RWPE1 (cell line): Measurements from ENCODE around the gene NOS3.
"Not testable (repeated sequence)": the region's sequence is repeated elsewhere in the genome, so short reads cannot be mapped to it uniquely, and the experiment has no call there.

Experiments used
- CTCF ChIA-PET: fragments of 350-600 bp; sonication (Branson Sonifier 250); formaldehyde crosslinking; extraction: SDS; loops from one replicate; lab custom pipeline; 2021; lab: Yijun Ruan, JAX
- POLR2A ChIA-PET: fragments of 400-600 bp; formaldehyde crosslinking; extraction: SDS; loops from one replicate; lab custom pipeline; 2020; ENCODE audit warnings: antibody characterized with exemption; ENCODE audit not compliant: low non-redundant PET; lab: Yijun Ruan, JAX
- DNase-seq: peaks from one replicate; pipeline ENCODE4 v3.0.0; 2012; ENCODE audit warnings: low spot score
- H3K27ac ChIP-seq: fragments of 450-650 bp; 2 replicates; pipeline ENCODE4 v1.5.1; 2017
- TF ChIP-seq, protein P1 (sequence below): fragments of 450-650 bp; conservative IDR thresholded peaks from 2 replicates; pipeline ENCODE4 v1.5.1; 2017; ENCODE audit warnings: low read depth, mild to moderate bottlenecking

The NOS3 gene

GRCh38 chr7:151038951-151039849, 48.4 kb downstream of the NOS3 start:
- TF ChIP-seq, protein P1, sequence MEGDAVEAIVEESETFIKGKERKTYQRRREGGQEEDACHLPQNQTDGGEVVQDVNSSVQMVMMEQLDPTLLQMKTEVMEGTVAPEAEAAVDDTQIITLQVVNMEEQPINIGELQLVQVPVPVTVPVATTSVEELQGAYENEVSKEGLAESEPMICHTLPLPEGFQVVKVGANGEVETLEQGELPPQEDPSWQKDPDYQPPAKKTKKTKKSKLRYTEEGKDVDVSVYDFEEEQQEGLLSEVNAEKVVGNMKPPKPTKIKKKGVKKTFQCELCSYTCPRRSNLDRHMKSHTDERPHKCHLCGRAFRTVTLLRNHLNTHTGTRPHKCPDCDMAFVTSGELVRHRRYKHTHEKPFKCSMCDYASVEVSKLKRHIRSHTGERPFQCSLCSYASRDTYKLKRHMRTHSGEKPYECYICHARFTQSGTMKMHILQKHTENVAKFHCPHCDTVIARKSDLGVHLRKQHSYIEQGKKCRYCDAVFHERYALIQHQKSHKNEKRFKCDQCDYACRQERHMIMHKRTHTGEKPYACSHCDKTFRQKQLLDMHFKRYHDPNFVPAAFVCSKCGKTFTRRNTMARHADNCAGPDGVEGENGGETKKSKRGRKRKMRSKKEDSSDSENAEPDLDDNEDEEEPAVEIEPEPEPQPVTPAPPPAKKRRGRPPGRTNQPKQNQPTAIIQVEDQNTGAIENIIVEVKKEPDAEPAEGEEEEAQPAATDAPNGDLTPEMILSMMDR, result no peak
- DNase-seq, result peak; percentile 69
- peak overlapping the region; percentile 91 for H3K27ac ChIP-seq
- ChIA-PET CTCF (interaction anchor here (0.8 to 1.4 kb wide), 2 partner anchors 141 to 205 kb away, joined by 3 to 4 read pairs; no protein-coding TSS in a partner anchor), POLR2A (interaction anchor here (0.5 kb wide), 1 partner anchor 8 kb away, joined by 6 read pairs; no protein-coding TSS in a partner anchor)

GRCh38 chr7:151039850-151040548, 49.2 kb downstream of the NOS3 start:
- TF ChIP-seq, protein P1, result no peak
- POLR2A ChIA-PET, result interaction anchor here (0.5 kb wide), 1 partner anchor 9 kb away, joined by 6 read pairs; no protein-coding TSS in a partner anchor
- H3K27ac ChIP-seq, result peak overlapping the region; percentile 91
- no peak for DNase-seq
- CTCF ChIA-PET, result interaction anchor here (0.8 to 1.4 kb wide), 2 partner anchors 141 to 204 kb away, joined by 3 to 4 read pairs; no protein-coding TSS in a partner anchor

DNA sequence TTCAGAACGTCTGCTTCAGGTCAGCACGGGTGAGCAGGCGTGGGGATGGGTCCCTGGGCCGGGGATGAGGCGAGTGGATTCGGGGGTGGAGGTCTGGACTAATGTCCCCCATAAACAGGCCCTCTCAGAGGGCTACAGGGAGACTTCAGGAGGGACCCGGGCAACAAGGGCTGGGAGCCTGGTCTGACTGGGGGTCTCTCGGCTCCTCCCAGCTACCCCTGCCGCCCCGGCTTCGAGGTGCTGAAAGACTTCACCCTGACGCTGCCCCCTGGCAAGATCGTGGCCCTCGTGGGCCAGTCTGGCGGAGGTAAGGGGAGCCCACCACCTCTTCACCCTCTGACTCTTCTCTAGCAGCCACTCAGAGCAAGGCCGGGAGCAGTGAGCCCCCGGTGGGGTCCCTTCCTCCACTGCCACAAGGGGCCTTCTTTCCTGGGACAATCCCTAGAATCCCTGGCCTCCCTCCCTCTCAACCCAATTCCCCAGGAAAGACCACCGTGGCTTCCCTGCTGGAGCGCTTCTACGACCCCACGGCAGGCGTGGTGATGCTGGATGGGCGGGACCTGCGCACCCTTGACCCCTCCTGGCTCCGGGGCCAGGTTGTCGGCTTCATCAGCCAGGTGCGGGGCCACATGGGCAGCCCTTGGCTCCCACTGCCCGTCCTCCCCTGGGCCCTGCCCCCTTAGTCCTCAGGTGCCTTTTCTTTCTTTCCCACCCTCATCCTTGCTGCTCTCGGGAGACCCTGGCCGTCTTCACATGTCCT, 50.0 kb downstream of the NOS3 start:
- no peak for DNase-seq
- TF ChIP-seq, protein P1, result no peak
- CTCF ChIA-PET, result interaction anchor here (1.4 kb wide), 1 partner anchor 203 kb away, joined by 4 read pairs; no protein-coding TSS in a partner anchor
- H3K27ac ChIP-seq, result peak overlapping the region; percentile 91; the same call in 1 of the 2 replicates
- POLR2A ChIA-PET, result no interaction called here

- H3K27ac ChIP-seq, CTCF ChIA-PET, POLR2A ChIA-PET, DNase-seq: not testable (repeated sequence)
Measured at GRCh38 chr7:151043449-151043848, 52.6 kb downstream of the NOS3 start.

- CTCF ChIA-PET, result no interaction called here
- no peak overlapping the region for H3K27ac ChIP-seq
- no peak for DNase-seq
- POLR2A ChIA-PET, result no interaction called here
- TF ChIP-seq, protein P1, result no peak
Measured at GRCh38 chr7:151043959-151044358, 53.1 kb downstream of the NOS3 start.

DNA sequence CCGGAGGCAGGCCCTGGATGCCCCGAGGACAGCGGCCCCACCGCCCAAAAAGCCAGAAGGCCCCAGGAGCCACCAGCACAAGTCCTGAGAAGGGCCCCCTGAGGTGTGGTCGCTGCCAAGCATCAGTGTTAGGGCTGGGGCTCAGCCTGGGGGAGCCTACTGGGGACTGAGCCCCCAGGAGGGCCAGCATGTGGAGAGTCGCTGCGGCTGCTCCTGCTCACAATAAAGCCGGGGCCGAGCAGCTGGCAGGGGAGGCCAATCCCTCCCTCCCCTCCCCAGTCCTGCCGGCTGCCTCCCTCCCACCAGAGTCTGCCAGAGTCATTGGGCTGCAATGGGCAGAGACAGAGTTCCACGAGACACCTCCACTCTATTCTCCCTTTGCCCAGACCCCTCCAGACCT, 54.4 kb downstream of the NOS3 start:
- TF ChIP-seq, protein P1, result no peak
- ChIA-PET POLR2A (no interaction called here), CTCF (interaction anchor here (0.7 kb wide), 1 partner anchor 14 kb away, joined by 3 read pairs; the partner anchor contains the start of gene SLC4A2)
- peak overlapping the region; percentile 54 for H3K27ac ChIP-seq
- DNase-seq, result no peak
